Astrocyte (in vitro differentiated cells and primary cell): ENCODE results near the gene CCDC169.

Experiments used
- CTCF ChIP-seq: IDR thresholded peaks from 2 replicates; pipeline ENCODE4 v1.5.1; 2011; ENCODE audit warnings: low read depth, mild to moderate bottlenecking, inconsistent platforms, low read length, moderate library complexity; ENCODE audit not compliant: insufficient read depth
- EZH2 ChIP-seq: IDR thresholded peaks from 2 replicates; pipeline ENCODE4 v1.6.1; 2012; ENCODE audit warnings: mild to moderate bottlenecking, low read length, inconsistent platforms; ENCODE audit not compliant: insufficient read depth

GRCh38 chr13:36298535-36299068 is 988 bp upstream of the CCDC169 start:
- no peak for TF ChIP-seq CTCF
- no peak for TF ChIP-seq EZH2
